HepG2 (cell line): Measurements from ENCODE around the gene INO80C. TPM values are rescaled to one million over a fixed set of nuclear protein-coding genes. Genes with fewer than 3 reads are reported as not detected.

Experiments
- ARID4A ChIP-seq: sonication (generic); formaldehyde crosslinking; IDR thresholded peaks from 2 replicates; pipeline ENCODE4 v1.5.0; 2020; ENCODE audit warnings: mild to moderate bottlenecking, missing genetic modification reagents, borderline replicate concordance
- FLYWCH1 ChIP-seq: sonication (generic); formaldehyde crosslinking; IDR thresholded peaks from 2 replicates; pipeline ENCODE4 v1.8.1; 2023; ENCODE audit warnings: mild to moderate bottlenecking, missing genetic modification reagents
- GFI1 ChIP-seq: sonication (generic); formaldehyde crosslinking; IDR thresholded peaks from 2 replicates; pipeline ENCODE4 v1.5.0; 2020; ENCODE audit warnings: missing genetic modification reagents, mild to moderate bottlenecking, borderline replicate concordance
- HNF4G ChIP-seq, 2 experiments: sonication (generic) in 1 of 2; formaldehyde crosslinking in 1 of 2; IDR thresholded peaks; 2 replicates each; pipeline versions ENCODE4 v1.4.0 to v1.6.1; 2011 to 2020; ENCODE audit warnings: borderline replicate concordance in 2 of 2, low read depth in 2 of 2, mild to moderate bottlenecking in 2 of 2, low read length in 1 of 2, missing genetic modification reagents in 1 of 2, moderate library complexity in 1 of 2
- ISL2 ChIP-seq: sonication (generic); formaldehyde crosslinking; IDR thresholded peaks from 2 replicates; pipeline ENCODE4 v1.5.0; 2020; ENCODE audit warnings: missing genetic modification reagents
- NR2F6 ChIP-seq, 2 experiments: IDR thresholded peaks; 2 replicates each; pipeline ENCODE4 v1.6.1; 2016; ENCODE audit warnings: antibody characterized with exemption in 1 of 2, mild to moderate bottlenecking in 1 of 2
- PHF21A ChIP-seq: sonication (generic); formaldehyde crosslinking; IDR thresholded peaks from 2 replicates; pipeline ENCODE4 v1.5.0; 2020; ENCODE audit warnings: mild to moderate bottlenecking, missing genetic modification reagents
- PRDM15 ChIP-seq: sonication (generic); formaldehyde crosslinking; IDR thresholded peaks from 2 replicates; pipeline ENCODE4 v1.4.0; 2020; ENCODE audit warnings: missing genetic modification reagents
- SMAD1 ChIP-seq: sonication (generic); formaldehyde crosslinking; IDR thresholded peaks from 2 replicates; pipeline ENCODE4 v1.4.0; 2020; ENCODE audit warnings: missing genetic modification reagents, low read depth, mild to moderate bottlenecking, borderline replicate concordance
- SP4 ChIP-seq: sonication (generic); formaldehyde crosslinking; IDR thresholded peaks from 2 replicates; pipeline ENCODE4 v1.8.1; 2023; ENCODE audit warnings: mild to moderate bottlenecking, missing genetic modification reagents
- STAT5B ChIP-seq: sonication (generic); formaldehyde crosslinking; IDR thresholded peaks from 2 replicates; pipeline ENCODE4 v1.4.0; 2020; ENCODE audit warnings: missing genetic modification reagents
- TBX2 ChIP-seq: sonication (generic); formaldehyde crosslinking; IDR thresholded peaks from 2 replicates; pipeline ENCODE4 v1.5.0; 2020; ENCODE audit warnings: missing genetic modification reagents, mild to moderate bottlenecking, borderline replicate concordance
- ZNF160 ChIP-seq: sonication (generic); formaldehyde crosslinking; IDR thresholded peaks from 2 replicates; pipeline ENCODE4 v1.8.0; 2022; ENCODE audit warnings: mild to moderate bottlenecking, inconsistent platforms, missing genetic modification reagents
- ZNF704 ChIP-seq: sonication (generic); formaldehyde crosslinking; IDR thresholded peaks from 2 replicates; pipeline ENCODE4 v1.8.1; 2023; ENCODE audit warnings: mild to moderate bottlenecking, inconsistent platforms, moderate library complexity, missing genetic modification reagents, borderline replicate concordance
- ZNF800 ChIP-seq: sonication (generic); formaldehyde crosslinking; IDR thresholded peaks from 2 replicates; pipeline ENCODE4 v1.4.0; 2020; ENCODE audit warnings: missing genetic modification reagents
- polyA plus RNA-seq, 8 experiments: library from polyadenylated mRNA; depleted of rRNA in 3 of 8; stranded (reverse) in 7 of 8; unstranded in 1 of 8; fragments of >200 nt; fragmentation: Illumina TruSeq in 4 of 8; extraction: Trizol in 4 of 8; gene quantifications; 2 replicates each; pipeline versions ENCODE4 v1.2.1 to v1.2.3, GENCODE V29; 2011 to 2016; ENCODE audit warnings: low read depth in 4 of 8, missing spikeins in 1 of 8, mixed read lengths in 1 of 8; ENCODE audit not compliant: insufficient read depth in 1 of 8
- total RNA-seq, 5 experiments: library from RNA; depleted of rRNA; stranded (reverse); fragments of >200 nt; fragmentation: Illumina TruSeq; extraction: Trizol; gene quantifications; 2 replicates each; pipeline ENCODE4 v1.2.3, GENCODE V29; 2016; ENCODE audit warnings: low read depth in 1 of 5

Gene INO80C
- total and polyA plus RNA-seq, 2 of the 13 experiments (the other 11 are each of a cell fraction or from before 2014, with no cell fraction given) = 8.2 to 15.4 TPM

- TF ChIP-seq GFI1 (0 out of 2 replicates have a peak, but pooled peaks have one; percentile 38), TBX2 (CRISPR knock-in tag) (peak; percentile 59; the same call in 1 of the 2 replicates), ZNF800 (CRISPR knock-in tag) (no peak), ZNF160 (CRISPR knock-in tag) (no peak), ARID4A (CRISPR knock-in tag) (no peak; the same call in 1 of the 2 replicates), PHF21A (peak; percentile 64; the same call in 1 of the 2 replicates), ZNF704 (CRISPR knock-in tag) (no peak), PRDM15 (0 out of 2 replicates have a peak, but pooled peaks have one; percentile 34), SMAD1 (CRISPR knock-in tag) (no peak), NR2F6 (IDR thresholded peaks at IDR 0.05) (no peak), NR2F6 (CRISPR knock-in tag; IDR thresholded peaks at IDR 0.05) (peak; percentile 82), STAT5B (no peak), SP4 (CRISPR knock-in tag) (0 out of 2 replicates have a peak, but pooled peaks have one; percentile 36), HNF4G (IDR thresholded peaks at IDR 0.05; ENCODE audit: borderline replicate concordance, low read depth, low read length) (peak; percentile 57; the same call in 1 of the 2 replicates), HNF4G (CRISPR knock-in tag; IDR thresholded peaks at IDR 0.05; ENCODE audit: borderline replicate concordance, low read depth) (peak; percentile 80; the same call in 1 of the 2 replicates), ISL2 (CRISPR knock-in tag) (no peak), FLYWCH1 (CRISPR knock-in tag) (no peak)
Observed at GRCh38 chr18:35458677-35459441, 38.9 kb downstream of the INO80C start (continued).
